ENCODE data around the gene KIF21A.
"Not testable (repeated sequence)": the region's sequence is repeated elsewhere in the genome, so short reads cannot be mapped to it uniquely, and the experiment has no call there.

KIF21A gene

GRCh38 chr12:39301422-39301821 lies 141.5 kb downstream of the KIF21A start:
- Histone ChIP-seq H3K4me1 (peaks cover 6% of the 10 kb centered on the region; the same call in 1 of the 2 replicates), H3K4me3 (ENCODE audit: low read depth, low read length) (no peak overlapping the region), H3K27me3 (no peaks in the 10 kb centered on the region), H3K36me3 (peaks cover 94% of the 10 kb centered on the region), H3K9me3 (no peaks in the 10 kb centered on the region)
- TF ChIP-seq CTCF (IDR thresholded peaks at IDR 0.05; ENCODE audit: low read depth, low read length) = no peak
- no peak for DNase-seq

GRCh38 chr12:39300799-39301198 lies 142.1 kb downstream of the KIF21A start:
- Histone ChIP-seq H3K4me3 (ENCODE audit: low read depth, low read length) (no peak overlapping the region), H3K4me1 (peaks cover 6% of the 10 kb centered on the region; the same call in 1 of the 2 replicates), H3K9me3 (no peaks in the 10 kb centered on the region), H3K36me3 (peaks cover 91% of the 10 kb centered on the region), H3K27me3 (no peaks in the 10 kb centered on the region)
- DNase-seq = no peak
- TF ChIP-seq CTCF (IDR thresholded peaks at IDR 0.05; ENCODE audit: low read depth, low read length) = no peak

- no peak for TF ChIP-seq CTCF (IDR thresholded peaks at IDR 0.05; ENCODE audit: low read depth, low read length)
- no peak overlapping the region for H3K4me3 ChIP-seq (ENCODE audit: low read depth, low read length)
- H3K36me3 ChIP-seq = peaks cover 79% of the 10 kb centered on the region
- no peaks in the 10 kb centered on the region for H3K9me3 ChIP-seq
- no peaks in the 10 kb centered on the region for H3K27me3 ChIP-seq
- DNase-seq = no peak
- H3K4me1 ChIP-seq = 0 out of 2 replicates have a peak, but pooled peaks cover 3% of the 10 kb centered on the region
These were observed 145.0 kb downstream of the KIF21A start for GRCh38 chr12:39297891-39298290.

- TF ChIP-seq CTCF (IDR thresholded peaks at IDR 0.05; ENCODE audit: low read depth, low read length) = no peak
- H3K27me3 ChIP-seq = no peaks in the 10 kb centered on the region
- H3K36me3 ChIP-seq = peaks cover 74% of the 10 kb centered on the region
- no peaks in the 10 kb centered on the region for H3K4me1 ChIP-seq
- no peak overlapping the region for H3K4me3 ChIP-seq (ENCODE audit: low read depth, low read length)
- H3K9me3 ChIP-seq = no peaks in the 10 kb centered on the region
- DNase-seq = no peak
These were observed 146.4 kb downstream of the KIF21A start for GRCh38 chr12:39296496-39296895.

- H3K36me3 ChIP-seq = peaks cover 65% of the 10 kb centered on the region
- not testable (repeated sequence) for DNase-seq; H3K4me3 ChIP-seq (ENCODE audit: low read depth, low read length); H3K27me3 ChIP-seq; H3K4me1 ChIP-seq; H3K9me3 ChIP-seq
These were observed 147.3 kb downstream of the KIF21A start for GRCh38 chr12:39295593-39295992.

- Histone ChIP-seq H3K4me1 (no peaks in the 10 kb centered on the region), H3K4me3 (ENCODE audit: low read depth, low read length) (no peak overlapping the region), H3K9me3 (no peaks in the 10 kb centered on the region), H3K27me3 (no peaks in the 10 kb centered on the region), H3K36me3 (peaks cover 56% of the 10 kb centered on the region)
- TF ChIP-seq CTCF (IDR thresholded peaks at IDR 0.05; ENCODE audit: low read depth, low read length) = no peak
- DNase-seq = peak; percentile 63
These were observed 148.2 kb downstream of the KIF21A start for GRCh38 chr12:39294715-39295114.

- Histone ChIP-seq H3K9me3 (no peaks in the 10 kb centered on the region), H3K27me3 (no peaks in the 10 kb centered on the region)
- no peak for TF ChIP-seq CTCF (IDR thresholded peaks at IDR 0.05; ENCODE audit: low read depth, low read length)
These were observed 150.7 kb downstream of the KIF21A start for GRCh38 chr12:39292125-39292630.

More at GRCh38 chr12:39292125-39292630, 150.7 kb downstream of the KIF21A start:
- Histone ChIP-seq H3K36me3 (peaks cover 37% of the 10 kb centered on the region), H3K4me1 (peaks cover 13% of the 10 kb centered on the region), H3K4me3 (ENCODE audit: low read depth, low read length) (no peak overlapping the region)
- no peak for DNase-seq
